ENCODE results near the gene HSF2. TPM values are rescaled to one million over a fixed set of nuclear protein-coding genes. Genes with fewer than 3 reads are reported as not detected.

The HSF2 gene
- total and polyA plus RNA-seq, 2 donors (not counting 1 experiment from before 2014, with no cell fraction given) = 30.0 to 31.5 TPM

DNA sequence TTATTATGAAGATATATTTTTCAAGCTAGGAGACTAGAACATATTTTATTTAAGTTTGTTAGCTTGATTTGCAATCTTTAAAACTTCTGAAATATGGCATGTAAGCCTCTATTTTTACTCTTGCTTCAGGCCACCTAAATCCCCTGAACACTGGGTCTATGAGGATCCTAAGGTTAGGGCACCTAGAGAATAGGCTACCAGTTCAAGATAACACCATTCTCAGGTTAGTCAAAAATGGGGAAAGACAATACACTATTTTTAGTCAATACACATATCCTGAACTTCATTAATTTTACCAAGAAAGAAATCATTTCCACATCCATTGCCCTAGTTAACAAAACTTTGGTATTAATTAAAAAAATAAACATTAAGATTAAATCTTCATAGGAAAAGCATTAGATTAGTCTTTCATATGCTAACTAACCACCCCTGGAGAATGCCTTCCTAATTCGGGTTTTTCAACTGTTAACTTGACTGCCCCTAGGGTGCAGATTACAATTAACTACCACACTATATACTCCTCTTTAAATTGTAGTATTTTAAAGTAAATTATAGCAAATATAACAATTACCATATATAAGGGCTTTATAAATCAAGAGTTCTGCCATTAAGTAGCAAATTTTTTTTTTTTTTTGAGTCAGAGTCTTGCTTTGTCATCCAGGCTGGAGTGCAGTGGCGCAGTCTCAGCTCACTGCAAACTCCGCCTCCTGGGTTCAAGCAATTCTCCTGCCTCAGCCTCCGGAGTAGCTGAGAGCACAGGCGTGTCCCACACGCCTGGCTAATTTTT is 6.7 kb upstream of the HSF2 start:
- H3K9me3 ChIP-seq (ENCODE audit: control insufficient read depth, insufficient read depth, low read depth, low read length) = no peaks in the 10 kb centered on the region
- H2AFZ ChIP-seq (ENCODE audit: low read length) = no peak overlapping the region
- H3K27me3 ChIP-seq (ENCODE audit: control insufficient read depth, insufficient read depth, low read length) = no peaks in the 10 kb centered on the region
- no peaks in the 10 kb centered on the region for H3K36me3 ChIP-seq (ENCODE audit: control insufficient read depth, insufficient read depth, low read length)
- H3K27ac ChIP-seq (ENCODE audit: insufficient read depth, low read length) = no peak overlapping the region
- TF ChIP-seq, protein P1, sequence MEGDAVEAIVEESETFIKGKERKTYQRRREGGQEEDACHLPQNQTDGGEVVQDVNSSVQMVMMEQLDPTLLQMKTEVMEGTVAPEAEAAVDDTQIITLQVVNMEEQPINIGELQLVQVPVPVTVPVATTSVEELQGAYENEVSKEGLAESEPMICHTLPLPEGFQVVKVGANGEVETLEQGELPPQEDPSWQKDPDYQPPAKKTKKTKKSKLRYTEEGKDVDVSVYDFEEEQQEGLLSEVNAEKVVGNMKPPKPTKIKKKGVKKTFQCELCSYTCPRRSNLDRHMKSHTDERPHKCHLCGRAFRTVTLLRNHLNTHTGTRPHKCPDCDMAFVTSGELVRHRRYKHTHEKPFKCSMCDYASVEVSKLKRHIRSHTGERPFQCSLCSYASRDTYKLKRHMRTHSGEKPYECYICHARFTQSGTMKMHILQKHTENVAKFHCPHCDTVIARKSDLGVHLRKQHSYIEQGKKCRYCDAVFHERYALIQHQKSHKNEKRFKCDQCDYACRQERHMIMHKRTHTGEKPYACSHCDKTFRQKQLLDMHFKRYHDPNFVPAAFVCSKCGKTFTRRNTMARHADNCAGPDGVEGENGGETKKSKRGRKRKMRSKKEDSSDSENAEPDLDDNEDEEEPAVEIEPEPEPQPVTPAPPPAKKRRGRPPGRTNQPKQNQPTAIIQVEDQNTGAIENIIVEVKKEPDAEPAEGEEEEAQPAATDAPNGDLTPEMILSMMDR (conservative IDR thresholded peaks at IDR 0.05 in 1 of 2, IDR thresholded peaks at IDR 0.05 in 1 of 2; ENCODE audit: low read depth in 1 of 2, low read length in 2 of 2) = no peak
- no peak for TF ChIP-seq EZH2 (IDR thresholded peaks at IDR 0.05; ENCODE audit: low read length, missing control alignments)
- no peak for DNase-seq (ENCODE audit: low read depth in 2 of 2)
- no peaks in the 10 kb centered on the region for H3K4me1 ChIP-seq (ENCODE audit: control insufficient read depth, extremely low read depth, insufficient read depth, low read length)
- H3K79me2 ChIP-seq (ENCODE audit: control insufficient read depth, insufficient read depth, low read length) = no peaks in the 10 kb centered on the region
- no peak overlapping the region for H3K4me2 ChIP-seq (ENCODE audit: extremely low read depth, insufficient read depth, low read length)
- no peaks in the 10 kb centered on the region for H4K20me1 ChIP-seq (ENCODE audit: control insufficient read depth, extremely low read depth, insufficient read depth, low read length)
- H3K9ac ChIP-seq (ENCODE audit: insufficient read depth, low read length) = no peak overlapping the region
- no peak overlapping the region for H3K4me3 ChIP-seq (replicated peaks in 1 of 4; ENCODE audit: control extremely low read depth in 1 of 4, insufficient read depth in 1 of 4, low read depth in 3 of 4, low read length in 4 of 4)

DNA sequence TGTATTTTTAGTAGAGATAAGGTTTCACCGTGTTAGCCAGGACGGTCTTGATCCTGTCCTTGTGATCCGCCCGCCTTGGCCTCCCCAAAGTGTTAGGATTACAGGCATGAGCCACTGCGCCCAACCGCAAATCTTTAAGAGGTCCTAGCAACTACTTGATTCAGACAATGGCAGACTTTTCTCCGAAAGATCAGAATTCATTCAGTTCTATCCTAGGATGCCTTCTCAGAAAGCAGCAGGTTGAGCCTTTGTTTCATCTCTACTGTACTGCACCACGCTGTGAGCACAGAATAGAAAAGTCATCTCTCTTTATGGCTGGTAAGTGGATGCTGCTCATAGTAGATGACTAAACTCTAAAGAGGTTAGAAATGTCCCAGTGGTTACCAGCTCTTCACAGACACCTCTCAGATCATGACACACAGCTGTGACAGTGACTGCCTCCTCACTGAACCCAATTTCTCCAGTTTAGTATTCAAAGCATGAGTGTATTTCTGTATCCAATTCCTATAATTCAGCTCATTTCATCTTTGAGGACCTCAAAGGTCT is 6.0 kb upstream of the HSF2 start:
- Histone ChIP-seq H3K4me2 (ENCODE audit: extremely low read depth, insufficient read depth, low read length) (no peak overlapping the region), H3K9me3 (ENCODE audit: control insufficient read depth, insufficient read depth, low read depth, low read length) (no peaks in the 10 kb centered on the region)
- DNase-seq (ENCODE audit: low read depth in 2 of 2) = no peak

DNA sequence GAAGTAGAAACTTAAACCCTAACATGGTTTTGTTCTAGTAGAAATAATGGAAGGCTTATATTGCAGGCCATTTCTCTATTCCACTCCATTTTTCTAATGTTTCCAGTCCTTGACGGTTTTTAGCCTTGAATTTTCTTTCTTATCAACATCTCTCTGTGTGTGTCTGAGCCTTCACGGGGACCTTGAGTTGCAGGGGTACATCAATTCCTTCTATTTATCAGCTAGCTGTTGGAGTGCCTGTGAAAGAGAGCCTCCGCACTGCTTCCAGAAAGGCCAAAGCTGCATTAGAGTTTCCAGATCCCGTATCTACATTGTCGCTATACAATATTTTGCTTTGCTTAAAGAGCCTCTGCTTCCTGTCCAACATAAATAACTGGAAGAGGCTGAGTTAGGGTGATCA is 5.4 kb upstream of the HSF2 start:
- Histone ChIP-seq H3K9me3 (ENCODE audit: control insufficient read depth, insufficient read depth, low read depth, low read length) (no peaks in the 10 kb centered on the region), H3K27me3 (ENCODE audit: control insufficient read depth, insufficient read depth, low read length) (no peaks in the 10 kb centered on the region), H4K20me1 (ENCODE audit: control insufficient read depth, extremely low read depth, insufficient read depth, low read length) (no peaks in the 10 kb centered on the region), H2AFZ (ENCODE audit: low read length) (no peak overlapping the region), H3K79me2 (ENCODE audit: control insufficient read depth, insufficient read depth, low read length) (no peaks in the 10 kb centered on the region), H3K9ac (ENCODE audit: insufficient read depth, low read length) (no peak overlapping the region), H3K4me2 (ENCODE audit: extremely low read depth, insufficient read depth, low read length) (no peak overlapping the region), H3K4me3 (replicated peaks in 1 of 4; ENCODE audit: control extremely low read depth in 1 of 4, insufficient read depth in 1 of 4, low read depth in 3 of 4, low read length in 4 of 4) (no peak overlapping the region), H3K4me1 (ENCODE audit: control insufficient read depth, extremely low read depth, insufficient read depth, low read length) (peaks cover 3% of the 10 kb centered on the region), H3K36me3 (ENCODE audit: control insufficient read depth, insufficient read depth, low read length) (no peaks in the 10 kb centered on the region), H3K27ac (ENCODE audit: insufficient read depth, low read length) (no peak overlapping the region)
- no peak for TF ChIP-seq EZH2 (IDR thresholded peaks at IDR 0.05; ENCODE audit: low read length, missing control alignments)
- TF ChIP-seq, protein P1 (conservative IDR thresholded peaks at IDR 0.05 in 1 of 2, IDR thresholded peaks at IDR 0.05 in 1 of 2; ENCODE audit: low read depth in 1 of 2, low read length in 2 of 2) = no peak
- no peak for DNase-seq (ENCODE audit: low read depth in 2 of 2)

More for the DNA sequence above, 6.0 kb upstream of the HSF2 start:
- Histone ChIP-seq H3K9ac (ENCODE audit: insufficient read depth, low read length) (no peak overlapping the region), H3K27me3 (ENCODE audit: control insufficient read depth, insufficient read depth, low read length) (no peaks in the 10 kb centered on the region), H4K20me1 (ENCODE audit: control insufficient read depth, extremely low read depth, insufficient read depth, low read length) (no peaks in the 10 kb centered on the region), H3K36me3 (ENCODE audit: control insufficient read depth, insufficient read depth, low read length) (no peaks in the 10 kb centered on the region), H3K27ac (ENCODE audit: insufficient read depth, low read length) (no peak overlapping the region), H3K4me3 (replicated peaks in 1 of 4; ENCODE audit: control extremely low read depth in 1 of 4, insufficient read depth in 1 of 4, low read depth in 3 of 4, low read length in 4 of 4) (no peak overlapping the region), H2AFZ (ENCODE audit: low read length) (no peak overlapping the region), H3K4me1 (ENCODE audit: control insufficient read depth, extremely low read depth, insufficient read depth, low read length) (no peaks in the 10 kb centered on the region), H3K79me2 (ENCODE audit: control insufficient read depth, insufficient read depth, low read length) (no peaks in the 10 kb centered on the region)
- TF ChIP-seq, protein P1 (conservative IDR thresholded peaks at IDR 0.05 in 1 of 2, IDR thresholded peaks at IDR 0.05 in 1 of 2; ENCODE audit: low read depth in 1 of 2, low read length in 2 of 2) = no peak
- no peak for TF ChIP-seq EZH2 (IDR thresholded peaks at IDR 0.05; ENCODE audit: low read length, missing control alignments)

All from fibroblast of lung (primary cell).